ENCODE results near the gene COPB1. TPM values are rescaled to one million over a fixed set of nuclear protein-coding genes. Genes with fewer than 3 reads are reported as not detected.

Gene COPB1
- total and polyA plus RNA-seq, 2 of the 13 experiments (the other 11 are each of a cell fraction or from before 2014, with no cell fraction given): 114 to 195 TPM

DNA sequence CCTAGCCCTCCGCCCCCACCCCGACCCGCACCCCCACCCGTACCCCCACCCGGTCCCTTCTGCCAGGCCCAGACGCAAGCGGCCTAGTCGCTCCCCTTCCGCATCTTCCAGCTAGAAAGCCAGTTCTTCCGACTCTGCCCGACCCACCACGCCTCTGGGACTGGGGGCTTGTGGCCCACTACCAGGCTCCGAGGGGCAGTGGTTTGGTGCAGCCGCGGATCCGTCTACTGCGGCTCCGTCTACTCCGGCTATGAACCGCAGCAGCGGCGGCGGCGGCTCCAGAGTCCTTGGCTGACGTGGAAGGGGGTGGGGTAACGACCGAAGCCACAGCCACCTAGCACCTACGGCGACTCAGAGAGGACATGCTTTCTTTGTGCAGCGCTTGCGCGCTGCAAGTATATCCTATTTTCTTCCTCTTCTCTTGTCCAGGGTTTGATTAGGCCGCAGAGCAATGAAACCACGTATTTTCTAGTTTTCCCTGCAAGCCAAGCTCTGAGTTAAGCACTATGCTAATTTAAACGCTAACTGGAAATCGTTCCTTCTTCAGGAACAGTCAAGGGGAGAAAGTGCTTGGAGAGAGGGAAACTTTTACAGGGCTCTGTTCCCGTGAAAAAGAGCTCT, at the start of gene COPB1 (continued):
- TF ChIP-seq NR2F1 (CRISPR knock-in tag; IDR thresholded peaks at IDR 0.05): no peak
- peak; percentile 88 for TF ChIP-seq BORCS8-MEF2B (CRISPR knock-in tag; IDR thresholded peaks at IDR 0.05)
- TF ChIP-seq, protein P1, sequence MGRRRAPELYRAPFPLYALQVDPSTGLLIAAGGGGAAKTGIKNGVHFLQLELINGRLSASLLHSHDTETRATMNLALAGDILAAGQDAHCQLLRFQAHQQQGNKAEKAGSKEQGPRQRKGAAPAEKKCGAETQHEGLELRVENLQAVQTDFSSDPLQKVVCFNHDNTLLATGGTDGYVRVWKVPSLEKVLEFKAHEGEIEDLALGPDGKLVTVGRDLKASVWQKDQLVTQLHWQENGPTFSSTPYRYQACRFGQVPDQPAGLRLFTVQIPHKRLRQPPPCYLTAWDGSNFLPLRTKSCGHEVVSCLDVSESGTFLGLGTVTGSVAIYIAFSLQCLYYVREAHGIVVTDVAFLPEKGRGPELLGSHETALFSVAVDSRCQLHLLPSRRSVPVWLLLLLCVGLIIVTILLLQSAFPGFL (CRISPR knock-in tag; IDR thresholded peaks at IDR 0.05): no peak
- TF ChIP-seq, protein P2, sequence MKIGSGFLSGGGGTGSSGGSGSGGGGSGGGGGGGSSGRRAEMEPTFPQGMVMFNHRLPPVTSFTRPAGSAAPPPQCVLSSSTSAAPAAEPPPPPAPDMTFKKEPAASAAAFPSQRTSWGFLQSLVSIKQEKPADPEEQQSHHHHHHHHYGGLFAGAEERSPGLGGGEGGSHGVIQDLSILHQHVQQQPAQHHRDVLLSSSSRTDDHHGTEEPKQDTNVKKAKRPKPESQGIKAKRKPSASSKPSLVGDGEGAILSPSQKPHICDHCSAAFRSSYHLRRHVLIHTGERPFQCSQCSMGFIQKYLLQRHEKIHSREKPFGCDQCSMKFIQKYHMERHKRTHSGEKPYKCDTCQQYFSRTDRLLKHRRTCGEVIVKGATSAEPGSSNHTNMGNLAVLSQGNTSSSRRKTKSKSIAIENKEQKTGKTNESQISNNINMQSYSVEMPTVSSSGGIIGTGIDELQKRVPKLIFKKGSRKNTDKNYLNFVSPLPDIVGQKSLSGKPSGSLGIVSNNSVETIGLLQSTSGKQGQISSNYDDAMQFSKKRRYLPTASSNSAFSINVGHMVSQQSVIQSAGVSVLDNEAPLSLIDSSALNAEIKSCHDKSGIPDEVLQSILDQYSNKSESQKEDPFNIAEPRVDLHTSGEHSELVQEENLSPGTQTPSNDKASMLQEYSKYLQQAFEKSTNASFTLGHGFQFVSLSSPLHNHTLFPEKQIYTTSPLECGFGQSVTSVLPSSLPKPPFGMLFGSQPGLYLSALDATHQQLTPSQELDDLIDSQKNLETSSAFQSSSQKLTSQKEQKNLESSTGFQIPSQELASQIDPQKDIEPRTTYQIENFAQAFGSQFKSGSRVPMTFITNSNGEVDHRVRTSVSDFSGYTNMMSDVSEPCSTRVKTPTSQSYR (CRISPR knock-in tag; IDR thresholded peaks at IDR 0.05; ENCODE audit: borderline replicate concordance): peak; percentile 71
- no peak for TF ChIP-seq ZFP82 (CRISPR knock-in tag; IDR thresholded peaks at IDR 0.05; ENCODE audit: borderline replicate concordance)
- no peak for TF ChIP-seq NFIC (IDR thresholded peaks at IDR 0.05; ENCODE audit: low read length)
- TF ChIP-seq TARDBP (CRISPR knock-in tag; IDR thresholded peaks at IDR 0.05): peak; percentile 85; the same call in 1 of the 2 replicates
- TF ChIP-seq ZNF207 (IDR thresholded peaks at IDR 0.05; ENCODE audit: borderline replicate concordance): no peak
- TF ChIP-seq GABPA (IDR thresholded peaks at IDR 0.05; ENCODE audit: low read depth, low read length): no peak
- TF ChIP-seq GABPA (CRISPR knock-in tag; IDR thresholded peaks at IDR 0.05; ENCODE audit: low read depth): peak; percentile 73
- TF ChIP-seq SNAI1 (CRISPR knock-in tag; IDR thresholded peaks at IDR 0.05; ENCODE audit: borderline replicate concordance): no peak
- TF ChIP-seq, protein P3, sequence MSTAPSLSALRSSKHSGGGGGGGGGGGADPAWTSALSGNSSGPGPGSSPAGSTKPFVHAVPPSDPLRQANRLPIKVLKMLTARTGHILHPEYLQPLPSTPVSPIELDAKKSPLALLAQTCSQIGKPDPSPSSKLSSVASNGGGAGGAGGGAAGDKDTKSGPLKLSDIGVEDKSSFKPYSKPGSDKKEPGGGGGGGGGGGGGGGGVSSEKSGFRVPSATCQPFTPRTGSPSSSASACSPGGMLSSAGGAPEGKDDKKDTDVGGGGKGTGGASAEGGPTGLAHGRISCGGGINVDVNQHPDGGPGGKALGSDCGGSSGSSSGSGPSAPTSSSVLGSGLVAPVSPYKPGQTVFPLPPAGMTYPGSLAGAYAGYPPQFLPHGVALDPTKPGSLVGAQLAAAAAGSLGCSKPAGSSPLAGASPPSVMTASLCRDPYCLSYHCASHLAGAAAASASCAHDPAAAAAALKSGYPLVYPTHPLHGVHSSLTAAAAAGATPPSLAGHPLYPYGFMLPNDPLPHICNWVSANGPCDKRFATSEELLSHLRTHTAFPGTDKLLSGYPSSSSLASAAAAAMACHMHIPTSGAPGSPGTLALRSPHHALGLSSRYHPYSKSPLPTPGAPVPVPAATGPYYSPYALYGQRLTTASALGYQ (CRISPR knock-in tag; IDR thresholded peaks at IDR 0.05): 0 out of 2 replicates have a peak, but pooled peaks have one; percentile 31
- TF ChIP-seq ZNF674 (CRISPR knock-in tag; IDR thresholded peaks at IDR 0.05; ENCODE audit: low read depth): no peak
- TF ChIP-seq ZBTB20 (CRISPR knock-in tag; IDR thresholded peaks at IDR 0.05; ENCODE audit: borderline replicate concordance, low read depth): peak; percentile 85; the same call in 1 of the 2 replicates
- no peak for TF ChIP-seq MAZ (IDR thresholded peaks at IDR 0.05; ENCODE audit: borderline replicate concordance, low read depth, low read length)
- TF ChIP-seq MAZ (CRISPR knock-in tag; IDR thresholded peaks at IDR 0.05; ENCODE audit: low read depth): no peak
- no peak for TF ChIP-seq MYNN (CRISPR knock-in tag; IDR thresholded peaks at IDR 0.05; ENCODE audit: low read depth)
- no peak for TF ChIP-seq RNF2 (conservative IDR thresholded peaks at IDR 0.05; ENCODE audit: low read depth)
- TF ChIP-seq ZIK1 (CRISPR knock-in tag; IDR thresholded peaks at IDR 0.05; ENCODE audit: borderline replicate concordance, low read depth): 0 out of 2 replicates have a peak, but pooled peaks have one; percentile 69
- TF ChIP-seq, protein P4, sequence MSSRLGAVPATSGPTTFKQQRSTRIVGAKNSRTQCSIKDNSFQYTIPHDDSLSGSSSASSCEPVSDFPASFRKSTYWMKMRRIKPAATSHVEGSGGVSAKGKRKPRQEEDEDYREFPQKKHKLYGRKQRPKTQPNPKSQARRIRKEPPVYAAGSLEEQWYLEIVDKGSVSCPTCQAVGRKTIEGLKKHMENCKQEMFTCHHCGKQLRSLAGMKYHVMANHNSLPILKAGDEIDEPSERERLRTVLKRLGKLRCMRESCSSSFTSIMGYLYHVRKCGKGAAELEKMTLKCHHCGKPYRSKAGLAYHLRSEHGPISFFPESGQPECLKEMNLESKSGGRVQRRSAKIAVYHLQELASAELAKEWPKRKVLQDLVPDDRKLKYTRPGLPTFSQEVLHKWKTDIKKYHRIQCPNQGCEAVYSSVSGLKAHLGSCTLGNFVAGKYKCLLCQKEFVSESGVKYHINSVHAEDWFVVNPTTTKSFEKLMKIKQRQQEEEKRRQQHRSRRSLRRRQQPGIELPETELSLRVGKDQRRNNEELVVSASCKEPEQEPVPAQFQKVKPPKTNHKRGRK (CRISPR knock-in tag; IDR thresholded peaks at IDR 0.05): no peak
- 0 out of 2 replicates have a peak, but pooled peaks have one; percentile 40 for TF ChIP-seq ARNTL (CRISPR knock-in tag; IDR thresholded peaks at IDR 0.05)
